Ishikawa (cell line): ENCODE results near the gene HSF5.
A peak's percentile ranks its signal among the peaks of the same experiment; 100 is the strongest.

ENCODE experiments used
- CEBPB ChIP-seq: IDR thresholded peaks from 2 replicates; pipeline ENCODE4 v1.6.1; 2012
- CREB1 ChIP-seq: IDR thresholded peaks from 2 replicates; pipeline ENCODE4 v1.6.1; 2012; ENCODE audit warnings: low read depth
- EGR1 ChIP-seq: IDR thresholded peaks from 2 replicates; pipeline ENCODE4 v1.6.1; 2012
- EP300 ChIP-seq: IDR thresholded peaks from 2 replicates; pipeline ENCODE4 v1.6.1; 2012; ENCODE audit warnings: borderline replicate concordance
- FOXM1 ChIP-seq: IDR thresholded peaks from 2 replicates; pipeline ENCODE4 v1.6.1; 2012; ENCODE audit warnings: low read depth, borderline replicate concordance
- NFIC ChIP-seq: IDR thresholded peaks from 2 replicates; pipeline ENCODE4 v1.6.1; 2012
- RAD21 ChIP-seq: IDR thresholded peaks from 2 replicates; pipeline ENCODE4 v1.6.1; 2012; ENCODE audit warnings: low read depth
- TAF1 ChIP-seq: IDR thresholded peaks from 2 replicates; pipeline ENCODE4 v1.6.1; 2012; ENCODE audit warnings: low read depth, mild to moderate bottlenecking
- TCF12 ChIP-seq: IDR thresholded peaks from 2 replicates; pipeline ENCODE4 v1.6.1; 2012; ENCODE audit warnings: low read depth
- TEAD4 ChIP-seq: IDR thresholded peaks from 2 replicates; pipeline ENCODE4 v1.6.1; 2012
- YY1 ChIP-seq: IDR thresholded peaks from 2 replicates; pipeline ENCODE4 v1.6.1; 2012; ENCODE audit warnings: low read depth
- ZBTB7A ChIP-seq: IDR thresholded peaks from 2 replicates; pipeline ENCODE4 v1.6.1; 2012; ENCODE audit warnings: low read depth
- TF ChIP-seq, protein P1 (sequence below): IDR thresholded peaks from 2 replicates; pipeline ENCODE4 v1.6.1; 2012
- TF ChIP-seq, protein P2 (sequence below): IDR thresholded peaks from 2 replicates; pipeline ENCODE4 v1.6.1; 2012
- TF ChIP-seq, protein P3 (sequence below): IDR thresholded peaks from 2 replicates; pipeline ENCODE4 v1.6.1; 2012; ENCODE audit warnings: low read depth, mild to moderate bottlenecking

HSF5 gene

DNA sequence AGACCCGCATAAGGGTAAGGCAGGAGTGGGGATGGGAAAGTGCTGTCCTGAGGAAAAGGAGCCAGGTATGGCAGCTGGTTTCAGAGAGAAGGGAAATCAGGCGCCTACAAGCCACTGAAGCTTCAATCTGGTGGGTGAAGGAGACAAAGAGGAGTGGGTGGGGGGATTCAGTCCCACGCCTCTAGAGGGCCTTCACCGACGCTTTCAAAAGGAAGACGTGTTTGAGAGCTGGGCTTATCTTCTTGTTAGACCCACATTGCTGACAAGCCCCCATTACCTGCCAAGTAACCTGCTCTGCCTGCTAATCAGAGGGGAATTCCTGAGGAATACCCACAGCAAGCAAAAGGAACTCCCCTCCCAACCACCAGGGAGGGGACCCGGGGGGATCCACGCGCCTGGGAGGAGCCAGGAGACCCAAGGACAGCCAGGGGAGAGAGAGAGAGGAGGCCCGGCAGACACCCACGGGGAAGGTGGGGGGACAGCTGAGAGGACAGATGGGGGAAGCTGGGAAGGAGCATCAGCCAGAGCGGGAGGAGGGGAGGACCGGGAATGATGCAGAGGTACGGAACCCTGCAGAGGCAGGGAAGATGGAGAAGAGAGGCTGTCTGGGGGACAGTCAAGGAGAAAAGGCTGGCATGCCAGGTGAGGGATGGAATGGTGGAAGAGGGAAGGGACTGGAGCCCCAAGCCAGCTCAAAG is 25.2 kb upstream of the HSF5 start:
- TF ChIP-seq TAF1 (no peak), RAD21 (no peak), CREB1 (no peak)

GRCh38 chr17:58510075-58510474 is 21.9 kb upstream of the HSF5 start:
- no peak for TF ChIP-seq ZBTB7A
- no peak for TF ChIP-seq EP300
- TF ChIP-seq, protein P1, sequence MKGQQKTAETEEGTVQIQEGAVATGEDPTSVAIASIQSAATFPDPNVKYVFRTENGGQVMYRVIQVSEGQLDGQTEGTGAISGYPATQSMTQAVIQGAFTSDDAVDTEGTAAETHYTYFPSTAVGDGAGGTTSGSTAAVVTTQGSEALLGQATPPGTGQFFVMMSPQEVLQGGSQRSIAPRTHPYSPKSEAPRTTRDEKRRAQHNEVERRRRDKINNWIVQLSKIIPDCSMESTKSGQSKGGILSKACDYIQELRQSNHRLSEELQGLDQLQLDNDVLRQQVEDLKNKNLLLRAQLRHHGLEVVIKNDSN, result no peak
- TF ChIP-seq RAD21, result no peak
- TF ChIP-seq, protein P2, sequence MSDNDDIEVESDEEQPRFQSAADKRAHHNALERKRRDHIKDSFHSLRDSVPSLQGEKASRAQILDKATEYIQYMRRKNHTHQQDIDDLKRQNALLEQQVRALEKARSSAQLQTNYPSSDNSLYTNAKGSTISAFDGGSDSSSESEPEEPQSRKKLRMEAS, result no peak
- no peak for TF ChIP-seq TAF1

GRCh38 chr17:58508341-58509067 is 20.3 kb upstream of the HSF5 start:
- TF ChIP-seq CREB1, result no peak
- TF ChIP-seq, protein P1, result no peak
- no peak for TF ChIP-seq TCF12
- TF ChIP-seq TAF1, result no peak
- TF ChIP-seq RAD21, result no peak
- no peak for TF ChIP-seq ZBTB7A
- TF ChIP-seq CEBPB, result no peak
- no peak for TF ChIP-seq NFIC
- no peak for TF ChIP-seq FOXM1
- TF ChIP-seq EP300, result no peak
- TF ChIP-seq, protein P2, result no peak
- TF ChIP-seq, protein P3, sequence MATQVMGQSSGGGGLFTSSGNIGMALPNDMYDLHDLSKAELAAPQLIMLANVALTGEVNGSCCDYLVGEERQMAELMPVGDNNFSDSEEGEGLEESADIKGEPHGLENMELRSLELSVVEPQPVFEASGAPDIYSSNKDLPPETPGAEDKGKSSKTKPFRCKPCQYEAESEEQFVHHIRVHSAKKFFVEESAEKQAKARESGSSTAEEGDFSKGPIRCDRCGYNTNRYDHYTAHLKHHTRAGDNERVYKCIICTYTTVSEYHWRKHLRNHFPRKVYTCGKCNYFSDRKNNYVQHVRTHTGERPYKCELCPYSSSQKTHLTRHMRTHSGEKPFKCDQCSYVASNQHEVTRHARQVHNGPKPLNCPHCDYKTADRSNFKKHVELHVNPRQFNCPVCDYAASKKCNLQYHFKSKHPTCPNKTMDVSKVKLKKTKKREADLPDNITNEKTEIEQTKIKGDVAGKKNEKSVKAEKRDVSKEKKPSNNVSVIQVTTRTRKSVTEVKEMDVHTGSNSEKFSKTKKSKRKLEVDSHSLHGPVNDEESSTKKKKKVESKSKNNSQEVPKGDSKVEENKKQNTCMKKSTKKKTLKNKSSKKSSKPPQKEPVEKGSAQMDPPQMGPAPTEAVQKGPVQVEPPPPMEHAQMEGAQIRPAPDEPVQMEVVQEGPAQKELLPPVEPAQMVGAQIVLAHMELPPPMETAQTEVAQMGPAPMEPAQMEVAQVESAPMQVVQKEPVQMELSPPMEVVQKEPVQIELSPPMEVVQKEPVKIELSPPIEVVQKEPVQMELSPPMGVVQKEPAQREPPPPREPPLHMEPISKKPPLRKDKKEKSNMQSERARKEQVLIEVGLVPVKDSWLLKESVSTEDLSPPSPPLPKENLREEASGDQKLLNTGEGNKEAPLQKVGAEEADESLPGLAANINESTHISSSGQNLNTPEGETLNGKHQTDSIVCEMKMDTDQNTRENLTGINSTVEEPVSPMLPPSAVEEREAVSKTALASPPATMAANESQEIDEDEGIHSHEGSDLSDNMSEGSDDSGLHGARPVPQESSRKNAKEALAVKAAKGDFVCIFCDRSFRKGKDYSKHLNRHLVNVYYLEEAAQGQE, result no peak
- TF ChIP-seq YY1, result no peak
- TF ChIP-seq EGR1, result no peak
- TF ChIP-seq TEAD4, result no peak

DNA sequence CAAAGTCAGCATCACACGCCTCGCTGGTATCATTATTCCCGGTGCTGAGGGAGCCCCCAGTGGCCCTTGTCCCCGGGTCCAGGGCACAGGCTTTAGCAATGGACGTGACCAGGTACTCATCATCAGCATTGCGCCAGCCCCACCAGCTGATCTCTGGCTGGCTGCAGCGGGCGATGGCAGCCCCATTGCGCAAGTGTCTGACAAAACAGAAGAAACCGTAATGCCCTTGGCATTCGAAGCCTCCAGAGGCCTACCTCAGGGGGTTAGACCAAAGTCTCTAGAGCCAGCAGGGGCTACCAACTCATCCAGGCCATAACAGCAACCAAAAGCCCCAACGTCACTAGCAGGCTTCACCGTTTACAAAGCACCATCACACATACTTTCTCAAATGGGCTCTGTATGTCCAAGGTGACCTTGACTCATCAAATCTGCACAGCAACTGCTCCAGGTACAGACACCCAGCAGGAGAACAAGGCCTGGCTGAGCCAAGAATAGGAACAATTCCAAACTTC is 19.0 kb upstream of the HSF5 start:
- TF ChIP-seq YY1, result no peak
- TF ChIP-seq TEAD4, result no peak
- TF ChIP-seq RAD21, result no peak
- TF ChIP-seq CEBPB, result 0 out of 2 replicates have a peak, but pooled peaks have one; percentile 7

GRCh38 chr17:58506354-58507080 is 18.3 kb upstream of the HSF5 start:
- no peak for TF ChIP-seq EP300
- no peak for TF ChIP-seq NFIC
- no peak for TF ChIP-seq TCF12
- no peak for TF ChIP-seq YY1
- no peak for TF ChIP-seq ZBTB7A
- no peak for TF ChIP-seq FOXM1
- no peak for TF ChIP-seq TEAD4
- TF ChIP-seq, protein P2, result no peak
- no peak for TF ChIP-seq CREB1
- no peak for TF ChIP-seq TAF1
- TF ChIP-seq RAD21, result no peak
- TF ChIP-seq EGR1, result no peak

DNA sequence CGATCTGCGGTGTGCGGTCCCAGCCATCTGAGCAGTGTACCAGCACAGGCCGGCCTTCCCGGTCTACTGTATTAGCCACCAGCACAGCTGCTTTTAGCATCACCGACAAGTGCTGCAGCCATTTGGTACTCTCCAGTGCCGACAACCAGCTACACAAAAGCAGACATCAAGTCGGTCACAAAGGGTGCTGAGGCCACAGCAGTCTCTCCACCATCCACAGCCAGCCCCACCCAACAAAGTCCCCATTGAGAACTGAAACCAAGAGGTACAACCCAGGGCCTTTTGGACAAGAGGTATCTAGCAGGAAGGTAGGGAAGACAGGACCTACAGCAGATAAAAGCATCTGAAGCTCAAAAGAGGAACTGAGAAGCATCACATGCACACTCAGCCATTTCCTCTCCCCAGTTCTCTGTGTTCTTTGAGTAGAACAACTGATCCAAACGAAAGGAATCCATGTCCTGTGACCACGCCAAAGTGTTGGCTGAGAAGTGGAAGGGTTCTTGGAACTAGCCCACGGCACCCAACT is 16.7 kb upstream of the HSF5 start:
- TF ChIP-seq, protein P3, result no peak
- TF ChIP-seq EGR1 (no peak), RAD21 (no peak), CEBPB (no peak), TAF1 (no peak), YY1 (no peak), EP300 (no peak), ZBTB7A (no peak)
- TF ChIP-seq, protein P1, result no peak
- TF ChIP-seq, protein P2, result no peak
